NCI-H526 (cell line): ENCODE data around the gene SHH.

Source experiments
- DNase-seq, 2 experiments: peaks; one replicate each; lab custom pipeline; 2025; lab: John Stamatoyannopoulos, UW

Gene SHH

GRCh38 chr7:155764438-155764793, 47.8 kb downstream of the SHH start:
- DNase-seq, result no peak

DNA sequence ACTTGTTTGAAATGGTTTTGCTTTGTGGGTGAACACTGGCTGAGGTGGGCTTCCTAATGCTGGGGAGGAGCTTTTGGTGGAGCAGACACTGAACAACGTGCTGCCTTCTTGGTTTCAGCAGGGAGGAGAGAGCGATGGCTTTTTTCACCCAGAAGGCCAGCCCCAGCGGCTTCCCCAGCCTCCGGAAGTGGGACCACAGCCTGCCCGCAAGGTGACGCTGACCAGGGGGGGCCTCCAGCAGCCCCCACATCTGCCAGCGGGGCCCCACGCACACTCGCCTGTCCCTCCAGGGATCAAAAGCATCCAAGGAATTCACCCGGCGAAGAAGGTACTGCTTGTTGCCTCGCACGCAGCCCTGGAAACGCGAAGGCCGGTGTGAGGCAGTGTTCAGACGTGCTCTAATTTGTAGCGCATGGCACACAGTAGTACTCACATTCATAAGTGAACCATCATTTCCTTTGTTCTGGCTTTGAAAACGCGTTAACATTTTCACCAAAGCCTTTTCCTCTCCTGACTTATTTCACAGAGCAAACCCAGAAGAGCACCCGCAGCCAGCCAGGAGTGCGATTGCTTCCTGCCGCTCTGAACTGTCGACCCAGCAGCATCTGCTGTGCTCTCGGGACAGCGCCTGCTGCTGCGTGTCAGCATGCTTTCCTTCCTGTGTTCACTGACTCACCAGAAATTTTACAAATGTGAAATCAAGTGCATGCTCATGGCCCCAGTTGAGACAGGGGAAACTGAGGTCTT, 48.4 kb downstream of the SHH start:
- no peak for DNase-seq

DNA sequence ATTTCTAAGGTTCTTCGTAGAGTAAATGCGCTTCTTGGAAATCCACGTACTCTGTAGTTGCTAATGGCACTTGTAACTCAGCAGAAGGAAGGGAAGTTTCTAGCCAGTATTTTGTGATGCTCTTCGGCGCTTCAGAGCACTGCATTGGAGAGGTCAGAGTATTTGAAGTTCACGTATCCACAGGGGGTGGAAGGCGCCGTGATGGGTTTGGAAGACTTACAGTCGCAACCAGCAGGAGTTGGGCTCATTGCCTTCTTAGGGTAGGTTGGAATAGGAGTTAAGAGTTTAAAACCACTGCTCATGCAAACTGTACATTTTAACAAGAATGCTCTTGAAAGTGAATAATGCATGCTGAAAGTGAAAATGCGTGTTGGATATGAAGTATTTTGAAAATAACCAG, 49.1 kb downstream of the SHH start:
- no peak for DNase-seq

GRCh38 chr7:155762655-155763054, 49.6 kb downstream of the SHH start:
- no peak for DNase-seq

DNA sequence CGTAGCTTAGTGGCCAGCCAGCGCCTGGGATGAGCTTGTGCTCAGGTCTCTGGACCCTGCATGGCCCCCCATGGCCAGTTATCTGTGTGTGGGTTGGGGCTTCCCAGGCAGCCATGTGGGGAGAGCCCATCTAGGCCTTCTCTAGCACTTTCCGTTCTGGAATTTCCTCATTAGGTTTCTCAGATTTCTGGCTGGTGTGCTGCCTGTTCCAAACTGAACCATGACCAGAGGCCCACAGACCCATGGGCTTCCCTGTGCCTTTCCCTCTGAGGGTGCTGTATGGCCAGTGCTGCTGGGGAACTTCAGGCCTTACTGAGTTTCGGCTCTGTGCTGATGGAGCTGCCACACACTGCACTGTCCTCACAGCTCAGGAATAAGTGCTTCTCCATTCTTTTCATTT, 50.2 kb downstream of the SHH start:
- DNase-seq, result no peak

- no peak for DNase-seq
Observed at GRCh38 chr7:155761162-155761561, 51.1 kb downstream of the SHH start.

DNA sequence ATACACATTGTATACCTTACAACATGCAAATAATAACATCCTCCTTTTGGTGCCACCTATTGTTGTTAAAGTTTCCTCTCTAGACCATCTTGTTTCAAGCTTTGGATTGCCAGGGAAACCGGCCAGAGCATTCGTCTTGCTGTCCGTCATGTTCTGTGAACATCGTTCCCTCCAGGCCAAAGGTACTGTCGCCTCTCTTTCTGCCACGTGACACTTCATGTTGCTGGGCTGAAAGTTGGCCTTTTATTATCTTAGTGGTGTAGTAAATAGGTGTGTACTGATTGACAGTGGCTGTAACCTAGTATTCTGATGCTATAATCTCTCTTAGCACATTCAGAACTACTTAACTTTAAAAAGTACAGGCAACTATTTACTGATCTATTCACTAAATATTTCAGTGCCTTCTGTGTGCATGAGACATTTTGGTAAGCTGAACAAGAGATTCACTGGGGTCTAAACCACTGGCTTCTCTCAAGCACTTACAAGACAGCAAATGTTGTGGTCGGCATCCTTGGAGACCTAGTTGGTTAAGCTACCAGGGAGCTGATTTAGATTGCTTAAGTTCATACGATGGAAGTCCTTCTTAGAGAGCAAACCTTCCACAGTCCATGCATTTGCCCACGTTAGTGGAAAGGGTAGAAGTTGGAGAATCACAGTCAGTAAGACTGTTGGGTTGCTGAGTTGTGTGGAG, 52.4 kb downstream of the SHH start:
- no peak for DNase-seq

DNA sequence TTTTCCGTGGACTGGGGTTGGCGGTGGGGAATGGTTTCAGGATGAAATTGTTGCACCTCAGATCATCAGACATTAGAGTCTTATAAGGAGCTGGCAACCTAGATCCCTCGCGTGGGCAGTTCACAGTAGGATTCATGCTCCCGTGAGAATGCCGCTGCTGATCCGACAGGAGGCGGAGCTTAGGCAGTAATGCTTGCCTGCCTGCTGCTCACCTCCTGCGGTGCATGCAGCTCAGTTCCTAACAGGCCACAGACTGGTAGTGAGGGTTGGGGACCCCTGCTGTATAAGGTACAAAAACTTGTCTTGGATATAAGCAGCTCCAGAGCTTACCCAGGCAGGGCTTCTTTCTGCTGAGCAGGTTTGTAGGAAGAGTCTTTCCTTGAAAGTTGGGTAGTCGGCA, 53.9 kb downstream of the SHH start:
- no peak for DNase-seq

- no peak for DNase-seq
Observed at GRCh38 chr7:155756322-155756721, 55.9 kb downstream of the SHH start.

GRCh38 chr7:155755026-155755425, 57.2 kb downstream of the SHH start:
- peak; percentile 22 to 41 for DNase-seq

- peak in 1 of 2 experiments; percentile 57 for DNase-seq
Observed at GRCh38 chr7:155754165-155754564, 58.1 kb downstream of the SHH start.

GRCh38 chr7:155753446-155753965, 58.8 kb downstream of the SHH start:
- DNase-seq, result peak; percentile 72 to 92

- DNase-seq, result no peak
Observed at GRCh38 chr7:155752756-155753445, 59.4 kb downstream of the SHH start.

- no peak for DNase-seq
Observed at GRCh38 chr7:155751409-155751808, 60.9 kb downstream of the SHH start.

DNA sequence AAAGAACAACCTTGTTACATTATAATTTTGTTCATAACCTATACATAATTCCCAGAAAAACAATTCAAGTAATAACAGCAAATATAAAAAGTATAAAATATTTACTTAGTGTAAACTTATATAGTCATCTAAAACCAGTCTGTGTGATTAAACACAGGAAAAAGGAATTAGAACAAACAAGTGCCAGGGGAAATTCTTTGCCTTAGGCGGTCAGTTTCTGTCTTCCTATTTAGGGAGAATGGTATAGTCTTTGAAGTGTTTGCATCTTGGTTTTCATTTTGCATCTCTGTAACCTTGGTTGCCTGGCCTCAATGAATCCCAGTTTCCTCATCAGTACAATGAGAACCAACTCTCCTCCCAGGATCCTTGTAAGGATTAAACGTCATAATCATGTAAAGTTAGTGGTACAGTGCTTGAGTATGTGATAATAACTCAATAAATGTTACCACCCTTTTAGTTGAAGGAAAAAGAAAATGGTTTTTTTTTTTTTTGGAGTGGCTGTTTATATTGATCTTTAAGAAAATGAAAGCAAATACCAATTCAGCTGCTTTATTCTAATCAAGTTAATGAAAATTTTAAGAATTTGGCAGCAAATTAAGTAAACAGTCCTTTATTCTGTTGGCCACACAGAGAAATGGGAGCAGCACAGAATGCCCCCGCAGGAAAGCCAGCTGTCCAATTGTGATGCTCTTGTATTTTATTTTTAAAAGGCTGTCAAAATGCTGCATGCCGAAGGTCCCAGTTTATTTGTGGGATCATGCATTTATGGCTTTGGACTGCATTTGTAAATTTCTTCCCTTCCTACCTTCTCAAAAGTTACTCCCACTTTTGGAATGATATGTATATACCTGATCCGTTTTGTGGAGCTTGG, 61.8 kb downstream of the SHH start:
- no peak for DNase-seq
